Limb (tissue), 2 donors: ENCODE data around the gene TESK2.

Experiments
- DNase-seq, 2 donors: peaks; one replicate each; pipeline ENCODE4 v3.0.0-alpha.2; 2016; ENCODE audit errors: extremely low spot score in 2 of 2

Gene TESK2

GRCh38 chr1:45339789-45340558 lies 151.0 kb downstream of the TESK2 start, which contains the start of the genes MUTYH and TOE1:
Gene MUTYH, minus strand, starts transcription at chr1:45340440. Its CDS starts 5,935 bp downstream, at chr1:45334505.
Gene TOE1, plus strand, starts transcription at chr1:45340170. Its CDS starts 83 bp downstream, at chr1:45340253.
- peak; percentile 90 to 92 for DNase-seq

DNA sequence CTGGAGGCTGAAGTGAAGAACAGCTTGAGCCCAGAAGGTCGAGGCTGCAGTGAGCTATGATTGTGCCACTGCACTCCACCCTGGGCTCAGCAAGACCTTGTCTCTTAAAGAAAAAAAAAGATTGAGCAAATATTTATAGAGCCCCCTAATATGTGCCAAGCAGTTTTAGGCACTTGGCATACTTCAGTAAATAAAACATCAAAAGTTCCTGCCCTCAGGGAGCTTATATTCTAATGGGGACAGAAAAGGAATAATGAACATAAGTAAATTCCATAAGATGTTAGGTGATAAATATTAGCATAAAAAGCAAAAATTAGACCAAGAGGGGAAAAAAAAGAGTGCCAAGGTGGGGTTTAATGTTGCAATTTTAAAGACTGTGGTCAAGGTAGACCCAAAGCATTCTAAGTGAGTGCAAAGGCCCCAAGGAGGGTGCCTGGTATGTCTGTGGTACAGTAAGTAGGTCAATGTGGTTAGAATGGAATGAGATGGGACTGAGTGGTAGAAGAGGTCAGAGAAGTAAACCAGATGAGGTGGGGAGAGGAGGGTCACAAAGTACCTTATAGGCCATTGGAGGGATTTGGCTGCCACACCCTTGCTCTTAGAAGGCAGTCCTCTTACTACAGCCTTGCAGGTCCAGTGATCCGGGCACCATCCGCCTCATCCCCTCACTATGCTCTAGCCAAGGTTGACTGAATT lies 153.2 kb downstream of the TESK2 start:
- DNase-seq: no peak

- no peak for DNase-seq
Measured at GRCh38 chr1:45335855-45336324, 155.1 kb downstream of the TESK2 start.

- DNase-seq: no peak
Measured at GRCh38 chr1:45334308-45335245, 156.4 kb downstream of the TESK2 start.

DNA sequence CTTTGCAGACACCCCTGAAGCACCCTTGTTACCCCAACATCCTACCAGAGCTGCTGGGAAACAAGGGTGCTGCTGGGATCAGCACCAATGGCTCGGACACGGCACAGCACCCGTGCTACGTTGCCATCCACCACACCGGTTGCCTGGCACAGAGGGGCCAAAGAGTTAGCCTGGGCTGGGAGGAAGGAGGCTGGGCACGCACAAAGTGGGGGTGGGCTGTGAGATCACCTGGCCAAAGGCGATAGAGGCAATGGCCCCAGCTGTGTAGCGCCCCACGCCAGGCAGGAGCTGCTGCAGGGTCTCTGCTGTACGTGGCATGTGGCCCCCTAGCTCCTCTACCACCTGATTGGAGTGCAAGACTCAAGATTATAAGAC lies 158.6 kb downstream of the TESK2 start:
- DNase-seq: no peak

DNA sequence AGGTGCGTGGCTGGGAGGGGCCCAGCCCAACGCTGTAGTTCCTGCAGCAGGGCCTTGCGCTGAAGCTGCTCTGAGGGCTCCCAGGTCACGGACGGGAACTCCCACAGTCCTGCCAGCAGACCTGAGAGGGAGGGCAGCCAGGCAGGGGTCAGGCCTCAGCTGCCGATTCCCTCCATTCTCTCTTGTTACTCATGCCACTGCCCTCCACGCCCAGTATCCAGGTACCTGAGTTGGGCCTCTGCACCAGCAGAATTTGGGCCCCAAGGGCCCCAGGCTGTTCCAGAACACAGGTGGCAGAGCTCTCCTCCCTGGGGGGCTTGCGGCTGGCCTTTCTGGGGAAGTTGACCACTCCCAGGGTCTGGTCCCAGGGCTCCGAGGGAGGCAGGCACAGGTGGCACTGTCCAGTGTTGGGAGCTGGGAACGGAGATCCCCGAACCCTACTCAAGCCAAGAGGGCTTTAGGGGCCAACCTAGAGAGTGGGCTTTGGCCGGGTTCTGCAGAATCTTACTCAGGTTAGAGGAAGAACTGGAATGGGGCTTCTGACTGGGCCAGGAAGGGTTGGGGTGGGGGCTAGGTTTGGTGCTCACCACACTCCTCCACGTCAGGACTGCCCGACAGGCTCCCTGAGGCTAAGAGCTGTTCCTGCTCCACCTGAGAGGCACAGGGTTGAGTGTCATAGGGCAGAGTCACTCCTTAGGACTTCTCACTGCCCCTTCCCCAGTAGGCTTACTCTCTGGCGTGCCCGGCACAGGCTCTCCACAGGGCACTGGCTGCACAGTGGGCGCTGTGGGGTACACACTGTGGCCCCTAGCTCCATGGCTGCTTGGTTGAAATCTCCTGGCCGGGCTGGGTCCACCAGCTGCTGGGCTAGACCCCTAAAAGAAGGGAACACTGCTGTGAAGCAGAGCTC lies 159.3 kb downstream of the TESK2 start:
- DNase-seq: no peak

DNA sequence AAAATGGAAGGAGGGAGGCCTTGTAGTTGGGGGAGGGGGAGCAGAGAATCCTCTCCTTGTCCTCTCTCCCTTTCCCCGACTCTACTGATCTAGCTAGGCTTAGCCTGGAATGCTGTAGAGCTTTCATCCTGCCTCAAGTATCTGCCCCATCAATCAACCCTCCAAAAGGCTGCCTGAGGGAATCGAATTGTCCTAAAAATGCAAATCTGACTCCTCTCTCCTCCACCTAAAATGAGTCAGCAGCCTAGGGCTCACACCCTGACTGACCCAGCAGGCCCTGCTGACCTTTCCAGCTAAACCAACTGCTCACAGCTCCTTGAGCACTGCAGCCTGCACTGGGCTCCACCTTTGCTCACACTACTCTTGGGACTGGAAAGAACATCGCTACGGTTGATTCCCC lies 161.5 kb downstream of the TESK2 start:
- DNase-seq: no peak

DNA sequence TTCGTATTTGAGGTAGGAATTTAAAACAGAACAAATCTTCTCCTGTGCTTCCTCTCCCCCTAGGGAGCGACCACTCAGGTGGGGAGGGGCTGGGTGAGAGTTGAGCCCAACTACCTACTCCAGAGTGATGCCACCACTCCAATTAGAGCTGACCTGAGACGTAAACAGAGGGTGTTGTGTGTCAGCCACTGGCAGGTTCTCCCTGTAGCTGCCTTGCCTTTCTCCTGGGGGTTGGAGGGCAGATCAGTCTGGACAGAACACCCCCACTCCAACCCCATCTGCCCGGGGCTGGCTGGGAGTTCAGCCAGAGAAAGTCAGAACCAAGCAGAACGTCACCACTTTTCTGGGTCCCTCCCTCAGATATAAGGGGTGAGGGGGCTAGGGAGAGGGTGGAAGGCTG lies 162.3 kb downstream of the TESK2 start:
- DNase-seq: no peak

GRCh38 chr1:45327644-45328515 lies 163.1 kb downstream of the TESK2 start:
- no peak for DNase-seq

GRCh38 chr1:45326627-45327623 lies 164.0 kb downstream of the TESK2 start, which contains the start of gene HPDL:
Gene HPDL, plus strand, starts transcription at chr1:45326895. Its CDS starts 254 bp downstream, at chr1:45327149.
- peak; percentile 68 to 87 for DNase-seq

- no peak for DNase-seq
Measured at GRCh38 chr1:45325851-45326506, 165.0 kb downstream of the TESK2 start.

DNA sequence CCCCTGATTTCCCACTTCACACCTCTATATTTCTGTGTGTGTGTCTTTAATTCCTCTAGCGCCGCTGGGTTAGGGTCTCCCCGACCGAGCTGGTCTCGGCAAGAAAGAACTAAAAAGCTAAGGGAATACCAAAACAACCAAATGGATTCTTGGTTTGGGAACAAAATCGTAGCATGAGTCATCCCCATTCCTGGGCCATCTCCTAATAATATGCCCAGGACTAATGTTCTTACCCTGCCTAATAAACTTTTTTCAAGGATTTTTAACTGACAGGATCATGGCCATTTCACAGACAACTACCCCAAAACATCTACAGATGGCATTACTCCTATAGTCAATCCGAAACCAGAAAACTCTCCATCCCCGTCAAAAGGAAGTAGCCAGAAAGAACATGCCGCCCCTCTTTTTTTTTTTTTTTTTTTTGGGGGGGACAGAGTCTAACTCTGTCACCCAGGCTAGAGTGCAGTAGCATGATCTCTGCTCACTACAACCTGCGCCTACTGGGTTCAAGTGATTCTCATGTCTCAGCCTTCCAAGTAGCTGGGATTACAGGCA lies 168.4 kb downstream of the TESK2 start:
- DNase-seq: no peak

DNA sequence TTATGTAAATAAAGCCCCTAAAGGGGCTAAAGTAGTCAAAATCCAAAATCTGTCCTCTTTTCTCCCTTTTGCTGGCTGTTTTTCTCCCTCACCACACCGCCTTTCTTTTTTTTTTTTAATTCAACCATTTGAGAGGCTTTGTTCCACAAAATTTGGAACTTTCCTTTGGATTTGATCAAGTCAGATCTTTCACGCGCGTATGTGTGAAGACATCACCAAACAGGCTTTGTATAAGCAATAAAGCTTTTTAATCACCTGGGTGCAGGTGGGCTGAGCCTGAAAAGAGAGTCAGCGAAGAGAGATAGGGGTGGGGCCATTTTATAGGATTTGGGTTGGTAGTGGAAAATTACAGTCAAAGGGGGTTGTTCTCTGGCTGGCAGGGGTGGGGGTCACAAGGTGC lies 169.5 kb downstream of the TESK2 start:
- DNase-seq: no peak

GRCh38 chr1:45319761-45320160 lies 171.2 kb downstream of the TESK2 start:
- DNase-seq: no peak

GRCh38 chr1:45317166-45317565 lies 173.8 kb downstream of the TESK2 start:
- no peak for DNase-seq

DNA sequence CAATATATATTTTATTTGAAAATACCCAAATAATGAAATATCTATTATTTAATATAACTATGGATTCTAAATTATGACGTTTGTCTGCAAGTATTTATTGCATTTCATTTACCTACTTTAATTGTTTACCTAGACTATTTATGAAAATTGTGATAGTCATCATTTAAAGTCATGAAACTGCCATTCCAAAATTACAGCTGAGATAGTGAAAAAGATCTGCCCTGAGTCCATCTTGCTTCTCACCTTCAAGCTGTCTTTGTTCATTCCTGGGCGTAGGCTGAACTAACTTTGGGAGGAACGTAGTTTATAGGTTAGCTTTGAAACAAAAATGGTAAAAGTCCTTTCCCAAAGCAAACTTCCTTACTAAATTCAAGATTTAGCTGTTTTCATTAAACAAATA lies 176.7 kb downstream of the TESK2 start:
- DNase-seq: no peak

DNA sequence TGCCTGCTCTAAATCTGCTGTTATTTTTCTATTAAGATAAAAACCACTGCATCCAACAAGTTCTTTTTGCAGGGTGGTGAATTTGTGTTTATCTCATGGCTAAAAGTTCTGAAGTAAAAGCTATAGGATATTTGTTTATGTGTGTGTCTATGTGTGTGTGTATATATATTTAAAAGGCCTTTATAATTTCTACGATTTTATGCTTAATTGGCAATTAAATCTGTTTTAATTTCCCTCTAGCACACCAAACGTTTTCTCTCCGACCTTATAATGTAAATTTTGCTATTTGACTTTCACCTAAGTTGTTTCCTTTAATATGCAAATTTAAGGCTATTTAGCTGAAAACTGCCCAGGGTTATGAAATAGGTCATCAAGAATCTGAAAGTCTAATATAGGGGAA lies 184.1 kb downstream of the TESK2 start:
- DNase-seq: no peak
